Measurements from ENCODE around the gene POP7.

DNA sequence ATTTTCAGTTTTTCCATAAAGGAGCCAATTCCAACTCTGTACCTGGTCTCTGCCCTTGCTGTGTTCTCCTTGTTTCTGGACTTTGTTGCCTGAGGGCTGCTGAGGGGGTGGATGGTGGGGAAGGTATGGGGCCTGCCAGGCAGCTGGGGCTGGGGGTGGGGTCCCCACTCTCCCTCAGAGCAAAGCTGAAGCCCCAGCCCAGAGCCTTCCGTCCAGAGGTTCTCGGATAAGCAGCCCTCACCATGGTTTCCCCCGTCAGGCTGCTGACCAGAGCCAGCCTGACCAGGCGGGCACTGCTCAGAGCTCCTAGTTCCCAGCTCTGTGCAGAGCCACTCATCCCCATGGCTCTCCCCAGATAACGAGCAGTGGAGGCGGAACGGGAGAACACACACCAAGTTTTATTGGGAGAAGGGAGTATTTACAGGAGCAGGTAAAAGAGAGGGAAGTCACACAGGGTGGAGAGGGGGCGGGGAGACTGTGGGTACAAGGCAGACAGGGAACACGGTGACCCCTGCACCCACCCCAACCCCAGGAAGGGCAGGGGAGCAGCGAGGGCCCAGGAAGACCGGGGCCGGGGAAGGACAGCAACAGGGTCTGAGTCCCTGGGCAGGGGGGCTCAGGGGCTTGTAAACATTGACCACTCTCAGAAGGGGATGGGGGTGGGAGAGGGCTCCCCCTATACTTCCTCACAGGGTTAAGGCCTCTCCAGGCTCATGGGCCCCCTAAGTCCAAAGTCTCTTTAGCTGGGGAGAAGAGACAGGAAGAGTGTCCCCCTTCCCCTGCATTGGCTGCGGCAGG, 26.6 kb upstream of the POP7 start:
- TF ChIP-seq, protein P1, sequence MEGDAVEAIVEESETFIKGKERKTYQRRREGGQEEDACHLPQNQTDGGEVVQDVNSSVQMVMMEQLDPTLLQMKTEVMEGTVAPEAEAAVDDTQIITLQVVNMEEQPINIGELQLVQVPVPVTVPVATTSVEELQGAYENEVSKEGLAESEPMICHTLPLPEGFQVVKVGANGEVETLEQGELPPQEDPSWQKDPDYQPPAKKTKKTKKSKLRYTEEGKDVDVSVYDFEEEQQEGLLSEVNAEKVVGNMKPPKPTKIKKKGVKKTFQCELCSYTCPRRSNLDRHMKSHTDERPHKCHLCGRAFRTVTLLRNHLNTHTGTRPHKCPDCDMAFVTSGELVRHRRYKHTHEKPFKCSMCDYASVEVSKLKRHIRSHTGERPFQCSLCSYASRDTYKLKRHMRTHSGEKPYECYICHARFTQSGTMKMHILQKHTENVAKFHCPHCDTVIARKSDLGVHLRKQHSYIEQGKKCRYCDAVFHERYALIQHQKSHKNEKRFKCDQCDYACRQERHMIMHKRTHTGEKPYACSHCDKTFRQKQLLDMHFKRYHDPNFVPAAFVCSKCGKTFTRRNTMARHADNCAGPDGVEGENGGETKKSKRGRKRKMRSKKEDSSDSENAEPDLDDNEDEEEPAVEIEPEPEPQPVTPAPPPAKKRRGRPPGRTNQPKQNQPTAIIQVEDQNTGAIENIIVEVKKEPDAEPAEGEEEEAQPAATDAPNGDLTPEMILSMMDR (IDR thresholded peaks at IDR 0.05 in 4 of 5, conservative IDR thresholded peaks at IDR 0.05 in 1 of 5) = no peak
- TF ChIP-seq POLR2A (IDR thresholded peaks at IDR 0.05) = no peak
